ENCODE measurements around the gene PAF1. TPM values are rescaled to one million over a fixed set of nuclear protein-coding genes. Genes with fewer than 3 reads are reported as not detected.
"Not testable (repeated sequence)": the region's sequence is repeated elsewhere in the genome, so short reads cannot be mapped to it uniquely, and the experiment has no call there.

Gene PAF1
- polyA plus RNA-seq, 2 of the 4 experiments (the other 2 are of a cell fraction), result 103 to 110 TPM

DNA sequence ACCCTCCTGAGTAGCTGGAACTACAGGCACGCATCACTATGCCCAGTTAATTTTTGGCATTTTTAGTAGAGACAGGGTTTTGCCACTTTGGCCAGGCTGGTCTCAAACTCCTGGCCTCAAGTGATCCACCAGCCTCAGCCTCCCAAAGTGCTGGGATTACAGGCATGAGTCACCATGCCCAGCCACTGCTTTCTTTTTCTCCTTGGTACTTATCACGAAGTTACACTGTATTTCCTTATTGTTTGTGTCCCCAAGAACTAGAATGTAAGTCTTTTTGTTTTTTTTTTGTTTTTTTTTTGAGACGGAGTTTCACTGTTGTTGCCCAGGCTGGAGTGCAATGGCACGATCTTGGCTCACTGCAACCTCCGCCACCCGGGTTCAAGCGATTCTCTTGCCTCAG, 50.8 kb downstream of the PAF1 start:
- POLR2A ChIA-PET; DNase-seq (ENCODE audit: low read depth in 1 of 2, low spot score in 1 of 2); ATAC-seq; H3K9me3 ChIP-seq; H3K4me3 ChIP-seq; H3K27ac ChIP-seq; TF ChIP-seq FOSL2 (IDR thresholded peaks at IDR 0.05): not testable (repeated sequence)
- H3K4me1 ChIP-seq, result peaks cover 22% of the 10 kb centered on the region
- peak overlapping the region; percentile 86; the same call in 2 of the 3 replicates for H3K4me2 ChIP-seq
- FAIRE-seq, result peak; percentile 39
- CTCF ChIA-PET, result interaction anchor here (1.1 to 8.6 kb wide), 4 partner anchors 12 to 410 kb away, joined by 3 to 93 read pairs (median 12); partner anchors contain the start of genes MRPS12, PLEKHG2 and SARS2
- WGBS (ENCODE audit: missing lambda C conversion rate), result 85% methylated on average over 7 of the region's 7 CpGs
- peak; percentile 34 for TF ChIP-seq FOSL2 (CRISPR knock-in tag; IDR thresholded peaks at IDR 0.05)

DNA sequence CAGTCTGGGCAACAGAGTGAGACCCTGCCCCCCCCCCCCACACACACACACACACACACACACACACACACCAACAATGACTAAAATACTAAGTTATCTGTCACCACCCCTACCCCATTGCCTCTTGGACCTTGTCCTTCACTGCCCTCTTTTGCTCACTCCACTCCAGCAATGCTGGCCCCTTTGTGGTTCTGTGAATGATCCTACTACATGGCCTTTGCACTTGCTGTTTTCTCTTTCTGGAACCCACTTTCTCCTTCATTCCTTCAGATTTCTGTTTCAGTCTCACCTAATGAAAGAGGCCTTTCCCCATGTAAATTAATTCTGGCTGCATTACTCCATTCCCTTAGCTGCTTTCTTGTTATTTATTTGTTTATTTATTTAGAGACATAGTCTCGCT, 51.2 kb downstream of the PAF1 start:
- ATAC-seq (no peak), FAIRE-seq (peak; percentile 54), DNase-seq (ENCODE audit: low read depth in 1 of 2, low spot score in 1 of 2) (no peak)
- WGBS (ENCODE audit: missing lambda C conversion rate), result 94% methylated on average over 1 of the region's 1 CpG
- TF ChIP-seq MYC (IDR thresholded peaks at IDR 0.05; ENCODE audit: borderline replicate concordance, low read length) (no peak), ZSCAN20 (CRISPR knock-in tag; IDR thresholded peaks at IDR 0.05) (no peak), TP53 (CRISPR knock-in tag; IDR thresholded peaks at IDR 0.05) (no peak), EP300 (IDR thresholded peaks at IDR 0.05) (no peak), POLR2A (IDR thresholded peaks at IDR 0.05; ENCODE audit: low read length) (no peak), CEBPB (IDR thresholded peaks at IDR 0.05) (no peak), FOSL2 (IDR thresholded peaks at IDR 0.05) (no peak), FOSL2 (CRISPR knock-in tag; IDR thresholded peaks at IDR 0.05) (no peak), RAD21 (conservative IDR thresholded peaks at IDR 0.05 in 1 of 2, IDR thresholded peaks at IDR 0.05 in 1 of 2) (no peak), MAZ (IDR thresholded peaks at IDR 0.05; ENCODE audit: borderline replicate concordance, low read depth, low read length) (no peak), NPAS2 (CRISPR knock-in tag; IDR thresholded peaks at IDR 0.05; ENCODE audit: borderline replicate concordance) (no peak), HOXB13 (CRISPR knock-in tag; IDR thresholded peaks at IDR 0.05; ENCODE audit: low read depth) (no peak), JUNB (IDR thresholded peaks at IDR 0.05) (no peak), EHF (CRISPR knock-in tag; IDR thresholded peaks at IDR 0.05) (no peak), NFE2L2 (conservative IDR thresholded peaks at IDR 0.05; ENCODE audit: low read length) (no peak)
- TF ChIP-seq, protein P1, sequence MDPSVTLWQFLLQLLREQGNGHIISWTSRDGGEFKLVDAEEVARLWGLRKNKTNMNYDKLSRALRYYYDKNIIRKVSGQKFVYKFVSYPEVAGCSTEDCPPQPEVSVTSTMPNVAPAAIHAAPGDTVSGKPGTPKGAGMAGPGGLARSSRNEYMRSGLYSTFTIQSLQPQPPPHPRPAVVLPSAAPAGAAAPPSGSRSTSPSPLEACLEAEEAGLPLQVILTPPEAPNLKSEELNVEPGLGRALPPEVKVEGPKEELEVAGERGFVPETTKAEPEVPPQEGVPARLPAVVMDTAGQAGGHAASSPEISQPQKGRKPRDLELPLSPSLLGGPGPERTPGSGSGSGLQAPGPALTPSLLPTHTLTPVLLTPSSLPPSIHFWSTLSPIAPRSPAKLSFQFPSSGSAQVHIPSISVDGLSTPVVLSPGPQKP (IDR thresholded peaks at IDR 0.05; ENCODE audit: low read depth, low read length), result no peak
- TF ChIP-seq, protein P2, sequence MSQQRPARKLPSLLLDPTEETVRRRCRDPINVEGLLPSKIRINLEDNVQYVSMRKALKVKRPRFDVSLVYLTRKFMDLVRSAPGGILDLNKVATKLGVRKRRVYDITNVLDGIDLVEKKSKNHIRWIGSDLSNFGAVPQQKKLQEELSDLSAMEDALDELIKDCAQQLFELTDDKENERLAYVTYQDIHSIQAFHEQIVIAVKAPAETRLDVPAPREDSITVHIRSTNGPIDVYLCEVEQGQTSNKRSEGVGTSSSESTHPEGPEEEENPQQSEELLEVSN (IDR thresholded peaks at IDR 0.05; ENCODE audit: borderline replicate concordance, low read depth), result no peak
- TF ChIP-seq, protein P3, sequence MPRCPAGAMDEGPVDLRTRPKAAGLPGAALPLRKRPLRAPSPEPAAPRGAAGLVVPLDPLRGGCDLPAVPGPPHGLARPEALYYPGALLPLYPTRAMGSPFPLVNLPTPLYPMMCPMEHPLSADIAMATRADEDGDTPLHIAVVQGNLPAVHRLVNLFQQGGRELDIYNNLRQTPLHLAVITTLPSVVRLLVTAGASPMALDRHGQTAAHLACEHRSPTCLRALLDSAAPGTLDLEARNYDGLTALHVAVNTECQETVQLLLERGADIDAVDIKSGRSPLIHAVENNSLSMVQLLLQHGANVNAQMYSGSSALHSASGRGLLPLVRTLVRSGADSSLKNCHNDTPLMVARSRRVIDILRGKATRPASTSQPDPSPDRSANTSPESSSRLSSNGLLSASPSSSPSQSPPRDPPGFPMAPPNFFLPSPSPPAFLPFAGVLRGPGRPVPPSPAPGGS (IDR thresholded peaks at IDR 0.05), result no peak
- TF ChIP-seq, protein P4, sequence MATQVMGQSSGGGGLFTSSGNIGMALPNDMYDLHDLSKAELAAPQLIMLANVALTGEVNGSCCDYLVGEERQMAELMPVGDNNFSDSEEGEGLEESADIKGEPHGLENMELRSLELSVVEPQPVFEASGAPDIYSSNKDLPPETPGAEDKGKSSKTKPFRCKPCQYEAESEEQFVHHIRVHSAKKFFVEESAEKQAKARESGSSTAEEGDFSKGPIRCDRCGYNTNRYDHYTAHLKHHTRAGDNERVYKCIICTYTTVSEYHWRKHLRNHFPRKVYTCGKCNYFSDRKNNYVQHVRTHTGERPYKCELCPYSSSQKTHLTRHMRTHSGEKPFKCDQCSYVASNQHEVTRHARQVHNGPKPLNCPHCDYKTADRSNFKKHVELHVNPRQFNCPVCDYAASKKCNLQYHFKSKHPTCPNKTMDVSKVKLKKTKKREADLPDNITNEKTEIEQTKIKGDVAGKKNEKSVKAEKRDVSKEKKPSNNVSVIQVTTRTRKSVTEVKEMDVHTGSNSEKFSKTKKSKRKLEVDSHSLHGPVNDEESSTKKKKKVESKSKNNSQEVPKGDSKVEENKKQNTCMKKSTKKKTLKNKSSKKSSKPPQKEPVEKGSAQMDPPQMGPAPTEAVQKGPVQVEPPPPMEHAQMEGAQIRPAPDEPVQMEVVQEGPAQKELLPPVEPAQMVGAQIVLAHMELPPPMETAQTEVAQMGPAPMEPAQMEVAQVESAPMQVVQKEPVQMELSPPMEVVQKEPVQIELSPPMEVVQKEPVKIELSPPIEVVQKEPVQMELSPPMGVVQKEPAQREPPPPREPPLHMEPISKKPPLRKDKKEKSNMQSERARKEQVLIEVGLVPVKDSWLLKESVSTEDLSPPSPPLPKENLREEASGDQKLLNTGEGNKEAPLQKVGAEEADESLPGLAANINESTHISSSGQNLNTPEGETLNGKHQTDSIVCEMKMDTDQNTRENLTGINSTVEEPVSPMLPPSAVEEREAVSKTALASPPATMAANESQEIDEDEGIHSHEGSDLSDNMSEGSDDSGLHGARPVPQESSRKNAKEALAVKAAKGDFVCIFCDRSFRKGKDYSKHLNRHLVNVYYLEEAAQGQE (IDR thresholded peaks at IDR 0.05), result no peak
- TF ChIP-seq, protein P5, sequence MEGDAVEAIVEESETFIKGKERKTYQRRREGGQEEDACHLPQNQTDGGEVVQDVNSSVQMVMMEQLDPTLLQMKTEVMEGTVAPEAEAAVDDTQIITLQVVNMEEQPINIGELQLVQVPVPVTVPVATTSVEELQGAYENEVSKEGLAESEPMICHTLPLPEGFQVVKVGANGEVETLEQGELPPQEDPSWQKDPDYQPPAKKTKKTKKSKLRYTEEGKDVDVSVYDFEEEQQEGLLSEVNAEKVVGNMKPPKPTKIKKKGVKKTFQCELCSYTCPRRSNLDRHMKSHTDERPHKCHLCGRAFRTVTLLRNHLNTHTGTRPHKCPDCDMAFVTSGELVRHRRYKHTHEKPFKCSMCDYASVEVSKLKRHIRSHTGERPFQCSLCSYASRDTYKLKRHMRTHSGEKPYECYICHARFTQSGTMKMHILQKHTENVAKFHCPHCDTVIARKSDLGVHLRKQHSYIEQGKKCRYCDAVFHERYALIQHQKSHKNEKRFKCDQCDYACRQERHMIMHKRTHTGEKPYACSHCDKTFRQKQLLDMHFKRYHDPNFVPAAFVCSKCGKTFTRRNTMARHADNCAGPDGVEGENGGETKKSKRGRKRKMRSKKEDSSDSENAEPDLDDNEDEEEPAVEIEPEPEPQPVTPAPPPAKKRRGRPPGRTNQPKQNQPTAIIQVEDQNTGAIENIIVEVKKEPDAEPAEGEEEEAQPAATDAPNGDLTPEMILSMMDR (IDR thresholded peaks at IDR 0.05), result no peak
- TF ChIP-seq, protein P6, sequence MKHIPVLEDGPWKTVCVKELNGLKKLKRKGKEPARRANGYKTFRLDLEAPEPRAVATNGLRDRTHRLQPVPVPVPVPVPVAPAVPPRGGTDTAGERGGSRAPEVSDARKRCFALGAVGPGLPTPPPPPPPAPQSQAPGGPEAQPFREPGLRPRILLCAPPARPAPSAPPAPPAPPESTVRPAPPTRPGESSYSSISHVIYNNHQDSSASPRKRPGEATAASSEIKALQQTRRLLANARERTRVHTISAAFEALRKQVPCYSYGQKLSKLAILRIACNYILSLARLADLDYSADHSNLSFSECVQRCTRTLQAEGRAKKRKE (CRISPR knock-in tag; IDR thresholded peaks at IDR 0.05; ENCODE audit: low read depth), result no peak
- peaks cover 22% of the 10 kb centered on the region for H3K4me1 ChIP-seq
- no peak overlapping the region for H3K4me3 ChIP-seq
- ChIA-PET CTCF (interaction anchor here (0.7 to 8.6 kb wide), 8 partner anchors 11 to 409 kb away, joined by 3 to 93 read pairs (median 4); partner anchors contain the start of genes MRPS12, PLEKHG2 and SARS2), POLR2A (no interaction called here)
- no peaks in the 10 kb centered on the region for H3K9me3 ChIP-seq
- H3K4me2 ChIP-seq, result no peak overlapping the region
- H3K27ac ChIP-seq, result no peak overlapping the region
